Measurements from ENCODE around the gene TNIP3. TPM values are rescaled to one million over a fixed set of nuclear protein-coding genes. Genes with fewer than 3 reads are reported as not detected.

The TNIP3 gene
- total and polyA plus RNA-seq, 9 of the 15 experiments (the other 6 are each of a cell fraction or from before 2014, with no cell fraction given), result 0.14 TPM; not detected in 8

DNA sequence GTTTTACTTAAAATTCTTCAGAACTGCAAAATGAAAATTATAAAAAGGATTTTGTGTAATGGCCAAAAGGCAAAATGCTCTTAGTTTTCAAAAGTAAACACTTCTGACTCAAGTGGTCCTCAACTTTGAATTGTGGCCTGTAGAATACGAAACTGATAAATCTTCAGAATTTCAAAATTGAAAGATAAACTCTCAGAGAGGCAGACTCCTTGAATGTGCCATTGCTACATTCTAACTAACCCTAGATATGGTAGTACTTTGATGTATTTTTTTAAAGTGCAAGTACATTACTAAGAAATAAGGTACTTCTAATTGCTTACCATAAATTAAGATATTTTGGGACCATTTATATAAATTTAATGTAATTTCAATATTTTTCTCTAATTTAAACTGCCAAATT is 44.4 kb downstream of the TNIP3 start:
- no peak for DNase-seq (ENCODE audit: extremely low read depth in 1 of 4, low spot score in 3 of 4)
- no peaks in the 10 kb centered on the region for H3K27me3 ChIP-seq (ENCODE audit: control insufficient read depth in 2 of 2, insufficient read depth in 2 of 2, low read length in 2 of 2)
- no peaks in the 10 kb centered on the region for H3K9me1 ChIP-seq (ENCODE audit: control insufficient read depth, insufficient read depth, low read length)
- intact Hi-C loops (cut with micrococcal nuclease) (no loop called here), in situ Hi-C loops (cut with MboI) (no loop called here)
- ATAC-seq, result no peak
- H3K36me3 ChIP-seq (ENCODE audit: control insufficient read depth, insufficient read depth, low read length), result no peaks in the 10 kb centered on the region
- H3K4me2 ChIP-seq (ENCODE audit: insufficient read depth, low read length), result no peak overlapping the region
- no peak for FAIRE-seq
- BruUV-seq (replicated peaks), result no TSS peak
- WGBS (ENCODE audit: insufficient coverage, low coverage, missing lambda C conversion rate), result 0% methylated on average over 1 of the region's 1 CpG
- no peak overlapping the region for H3K9ac ChIP-seq (ENCODE audit: insufficient read depth in 1 of 2, low read depth in 2 of 2, low read length in 2 of 2)
- no peaks in the 10 kb centered on the region for H3K4me1 ChIP-seq (replicated peaks in 1 of 2; ENCODE audit: control insufficient read depth in 2 of 2, insufficient read depth in 2 of 2, low read length in 2 of 2)
- no peak overlapping the region for H3K4me3 ChIP-seq
- ChIA-PET CTCF (ENCODE audit: low intra/inter-chr PET ratio) (no interaction called here), POLR2A (no interaction called here)
- no peak overlapping the region for H3K27ac ChIP-seq (ENCODE audit: extremely low read depth, low read depth, low read length)
- H3K79me2 ChIP-seq (ENCODE audit: control insufficient read depth, insufficient read depth, low read length), result no peaks in the 10 kb centered on the region
- H4K20me1 ChIP-seq (replicated peaks; ENCODE audit: control insufficient read depth, insufficient read depth, low read length), result no peaks in the 10 kb centered on the region
- no peak overlapping the region for H2AFZ ChIP-seq (ENCODE audit: low read depth, low read length)
- no peaks in the 10 kb centered on the region; the same call in 1 of the 2 replicates for H3K9me3 ChIP-seq (replicated peaks; ENCODE audit: control insufficient read depth, insufficient read depth, low read depth, low read length)
- no peak for TF ChIP-seq EGR1 (conservative IDR thresholded peaks at IDR 0.05)
- no peak for TF ChIP-seq MYBL2 (IDR thresholded peaks at IDR 0.05; ENCODE audit: low read depth)
- no peak for TF ChIP-seq MYBL2 (CRISPR knock-in tag; IDR thresholded peaks at IDR 0.05; ENCODE audit: borderline replicate concordance)
- no peak for TF ChIP-seq ADNP (tag; IDR thresholded peaks at IDR 0.05)
- TF ChIP-seq, protein P1, sequence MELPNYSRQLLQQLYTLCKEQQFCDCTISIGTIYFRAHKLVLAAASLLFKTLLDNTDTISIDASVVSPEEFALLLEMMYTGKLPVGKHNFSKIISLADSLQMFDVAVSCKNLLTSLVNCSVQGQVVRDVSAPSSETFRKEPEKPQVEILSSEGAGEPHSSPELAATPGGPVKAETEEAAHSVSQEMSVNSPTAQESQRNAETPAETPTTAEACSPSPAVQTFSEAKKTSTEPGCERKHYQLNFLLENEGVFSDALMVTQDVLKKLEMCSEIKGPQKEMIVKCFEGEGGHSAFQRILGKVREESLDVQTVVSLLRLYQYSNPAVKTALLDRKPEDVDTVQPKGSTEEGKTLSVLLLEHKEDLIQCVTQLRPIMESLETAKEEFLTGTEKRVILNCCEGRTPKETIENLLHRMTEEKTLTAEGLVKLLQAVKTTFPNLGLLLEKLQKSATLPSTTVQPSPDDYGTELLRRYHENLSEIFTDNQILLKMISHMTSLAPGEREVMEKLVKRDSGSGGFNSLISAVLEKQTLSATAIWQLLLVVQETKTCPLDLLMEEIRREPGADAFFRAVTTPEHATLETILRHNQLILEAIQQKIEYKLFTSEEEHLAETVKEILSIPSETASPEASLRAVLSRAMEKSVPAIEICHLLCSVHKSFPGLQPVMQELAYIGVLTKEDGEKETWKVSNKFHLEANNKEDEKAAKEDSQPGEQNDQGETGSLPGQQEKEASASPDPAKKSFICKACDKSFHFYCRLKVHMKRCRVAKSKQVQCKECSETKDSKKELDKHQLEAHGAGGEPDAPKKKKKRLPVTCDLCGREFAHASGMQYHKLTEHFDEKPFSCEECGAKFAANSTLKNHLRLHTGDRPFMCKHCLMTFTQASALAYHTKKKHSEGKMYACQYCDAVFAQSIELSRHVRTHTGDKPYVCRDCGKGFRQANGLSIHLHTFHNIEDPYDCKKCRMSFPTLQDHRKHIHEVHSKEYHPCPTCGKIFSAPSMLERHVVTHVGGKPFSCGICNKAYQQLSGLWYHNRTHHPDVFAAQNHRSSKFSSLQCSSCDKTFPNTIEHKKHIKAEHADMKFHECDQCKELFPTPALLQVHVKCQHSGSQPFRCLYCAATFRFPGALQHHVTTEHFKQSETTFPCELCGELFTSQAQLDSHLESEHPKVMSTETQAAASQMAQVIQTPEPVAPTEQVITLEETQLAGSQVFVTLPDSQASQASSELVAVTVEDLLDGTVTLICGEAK (IDR thresholded peaks at IDR 0.05), result no peak
- TF ChIP-seq, protein P1 (CRISPR knock-in tag; IDR thresholded peaks at IDR 0.05), result no peak
- TF ChIP-seq CXXC5 (CRISPR knock-in tag; IDR thresholded peaks at IDR 0.05), result no peak
- no peak for TF ChIP-seq ZNF224 (CRISPR knock-in tag; IDR thresholded peaks at IDR 0.05)
- no peak for TF ChIP-seq TBP (optimal IDR thresholded peaks at IDR 0.05; ENCODE audit: low read depth, low read length)
- no peak for TF ChIP-seq NR2C1 (IDR thresholded peaks at IDR 0.05)
- TF ChIP-seq NR2C1 (tag; IDR thresholded peaks at IDR 0.05), result no peak
- TF ChIP-seq, protein P2, sequence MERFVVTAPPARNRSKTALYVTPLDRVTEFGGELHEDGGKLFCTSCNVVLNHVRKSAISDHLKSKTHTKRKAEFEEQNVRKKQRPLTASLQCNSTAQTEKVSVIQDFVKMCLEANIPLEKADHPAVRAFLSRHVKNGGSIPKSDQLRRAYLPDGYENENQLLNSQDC (CRISPR knock-in tag; IDR thresholded peaks at IDR 0.05), result no peak

Measured in K562 (cell line).